Pancreas (tissue), 10 donors: ENCODE data around the gene C3orf20. TPM values are rescaled to one million over a fixed set of nuclear protein-coding genes. Genes with fewer than 3 reads are reported as not detected.

Experiments used
- ATAC-seq, 4 donors: fragments of 200-7000 bp; cut with Tn5 transposase; one replicate each; pipeline versions ENCODE4 v1.8.0 to v1.9.1; 2020; ENCODE audit warnings: mild to moderate bottlenecking in 4 of 4, moderate library complexity in 4 of 4
- DNase-seq, 6 donors: peaks; one replicate each; pipeline ENCODE4 v3.0.0-alpha.2; 2020
- FAIRE-seq: peaks from 2 replicates; lab custom pipeline; 2012; peaks lifted over from hg19 to GRCh38; lab: Jason Lieb, UNC
- H3K27ac ChIP-seq, 4 donors: fragments of 200-600 bp; sonication (generic); 1 replicate in 3 of 4; 2 replicates in 1 of 4; pipeline versions ENCODE4 v1.5.0 to v1.8.0; 2020
- H3K27me3 ChIP-seq, 4 donors: fragments of 200-600 bp; one replicate each; pipeline ENCODE4 v1.8.0; 2021
- H3K36me3 ChIP-seq, 3 donors: fragments of 200-600 bp; sonication (generic) in 1 of 3; one replicate each; pipeline versions ENCODE4 v1.5.0 to v1.8.0; 2020 to 2021
- H3K4me1 ChIP-seq, 3 donors: fragments of 200-600 bp; one replicate each; pipeline ENCODE4 v1.8.0; 2021
- H3K4me3 ChIP-seq, 4 donors: fragments of 200-600 bp; sonication (generic) in 2 of 4; one replicate each; pipeline versions ENCODE4 v1.5.0 to v1.8.0; 2020 to 2021
- H3K9me3 ChIP-seq, 4 donors: fragments of 200-600 bp; one replicate each; pipeline ENCODE4 v1.8.0; 2021
- CTCF ChIP-seq, 4 donors: fragments of 200-600 bp; sonication (generic) in 3 of 4; IDR thresholded peaks; one replicate each; pipeline versions ENCODE4 v1.5.0 to v1.8.0; 2021; ENCODE audit warnings: antibody characterized with exemption in 4 of 4
- WGBS, 2 donors: extraction: QIAGEN DNeasy Blood & Tissue Kit; methylation state at CpG; one replicate each; pipeline ENCODE4 v1.1.7; 2013; 5-methylcytosine and 5-hydroxymethylcytosine counted together
- intact Hi-C, 3 donors: fragments of 100-400 bp; cut with DNase I; formaldehyde crosslinking; loops; one replicate each; pipeline versions ENCODE4 v1.11.1 to v1.14.2; 2022
- polyA plus RNA-seq, 2 donors: library from polyadenylated mRNA; stranded (reverse); fragments of 200-250 nt; gene quantifications; one replicate each; pipeline ENCODE4 v1.2.3, GENCODE V29; 2013
- total RNA-seq, 6 donors: library from RNA; stranded (reverse); fragmentation: NEBNext Ultra II Directional in 4 of 6; extraction: Animal tissue kit (Norgen Biotek cat#: 25700) in 4 of 6; gene quantifications; one replicate each; pipeline versions ENCODE4 v1.2.1 to v1.2.4, GENCODE V29; 2021 to 2023
- donor health status: healthy with polysubstance abuse.
- donor health status: DM: no; HTN: no; CAD: no; lungs with moderate emphysema.
- donor health status: DM: no; HTN: no; CAD: no.
- donor health status: control.
- donor health status: control.
- donor health status: Bipolar disorder and iron deficiency.
- donor health status: DM: yes; HTN: yes; CAD: no.
- donor health status: DM: no; HTN: no; CAD: no.
- donor health status: DM: no; HTN: no; CAD: no.
- donor health status: DM: yes; HTN: yes; CAD: no.

The C3orf20 gene
- total and polyA plus RNA-seq, 8 donors = 0.02 to 0.12 (median 0.06) TPM; not detected in 3

- Histone ChIP-seq H3K27ac (no peak overlapping the region), H3K4me1 (no peaks in the 10 kb centered on the region), H3K36me3 (peaks cover 0 to 11% (median 3%) of the 10 kb centered on the region in 3 donors), H3K27me3 (no peaks in the 10 kb centered on the region), H3K9me3 (no peaks in the 10 kb centered on the region), H3K4me3 (no peak overlapping the region)
- intact Hi-C loops = loop anchor here in 2 of 3 donors (10.0 kb wide), 1 partner anchor 238 kb away; no protein-coding TSS in a partner anchor
- ATAC-seq (no peak), DNase-seq (no peak), FAIRE-seq (no peak)
- TF ChIP-seq CTCF (IDR thresholded peaks at IDR 0.05) = no peak
- 59 to 64% methylated on average over 4 of the region's 4 CpGs for WGBS, 2 donors
These were observed 1.9 kb downstream of the C3orf20 start for GRCh38 chr3:14676881-14677280.

DNA sequence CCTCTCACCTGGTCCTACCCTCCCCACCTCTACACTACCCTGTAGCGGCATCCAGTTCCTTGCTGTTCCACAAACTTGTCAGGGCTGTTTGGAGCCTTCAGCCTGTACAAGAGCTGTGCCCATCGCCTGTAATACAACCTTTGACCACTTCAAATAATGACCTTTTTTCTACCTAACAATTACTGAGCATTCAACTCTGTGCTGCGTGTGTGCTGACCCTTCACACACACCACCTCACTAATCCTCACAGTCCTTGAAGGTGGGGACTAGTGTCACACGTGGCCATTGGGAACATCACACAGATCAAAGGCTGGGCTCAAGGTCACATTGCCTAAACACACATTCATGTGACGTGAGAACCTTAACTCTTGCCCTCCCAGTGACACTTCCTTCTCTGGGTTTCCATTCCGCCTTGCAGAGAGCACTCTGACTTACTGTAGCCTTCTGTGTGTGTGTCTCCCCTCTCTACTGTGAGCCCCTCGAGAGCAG lies 3.1 kb downstream of the C3orf20 start:
- intact Hi-C loops = loop anchor here in 2 of 3 donors (10.0 kb wide), 1 partner anchor 237 kb away; no protein-coding TSS in a partner anchor
- H3K36me3 ChIP-seq = no peaks in the 10 kb centered on the region
- 38 to 40% methylated on average over 7 of the region's 7 CpGs for WGBS, 2 donors
- TF ChIP-seq CTCF (IDR thresholded peaks at IDR 0.05) = no peak
- ATAC-seq = peak; percentile 26 to 72 (median 47)
- no peaks in the 10 kb centered on the region for H3K9me3 ChIP-seq
- no peak overlapping the region for H3K27ac ChIP-seq
- no peaks in the 10 kb centered on the region for H3K27me3 ChIP-seq
- FAIRE-seq = no peak
- no peak overlapping the region for H3K4me3 ChIP-seq
- DNase-seq = peak in 1 of 6 donors; percentile 20
- no peaks in the 10 kb centered on the region for H3K4me1 ChIP-seq

DNA sequence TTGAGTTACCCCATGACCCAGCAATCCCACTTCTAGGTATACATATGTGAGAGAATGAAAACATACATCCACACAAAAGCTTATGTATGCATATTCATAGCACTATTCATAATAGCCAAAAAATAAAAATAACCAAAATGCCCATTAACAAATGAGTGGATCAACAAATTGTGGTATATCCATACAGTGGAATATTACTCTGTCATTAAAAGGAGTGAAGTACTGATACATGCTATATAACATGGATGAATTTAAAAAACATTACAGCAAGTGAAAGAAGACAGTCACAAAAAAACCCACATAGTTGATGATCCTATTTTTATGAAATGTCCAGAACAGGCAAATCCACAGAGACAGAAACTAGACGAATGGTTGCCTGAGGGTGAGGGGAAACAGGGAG lies 5.2 kb downstream of the C3orf20 start:
- Histone ChIP-seq H3K36me3 (no peaks in the 10 kb centered on the region), H3K27me3 (no peaks in the 10 kb centered on the region), H3K4me1 (no peaks in the 10 kb centered on the region), H3K4me3 (no peak overlapping the region), H3K27ac (no peak overlapping the region), H3K9me3 (no peaks in the 10 kb centered on the region)
- FAIRE-seq (no peak), ATAC-seq (no peak), DNase-seq (no peak)
- 96% methylated on average over 1 of the region's 1 CpG for WGBS, 2 donors
- no peak for TF ChIP-seq CTCF (IDR thresholded peaks at IDR 0.05)
- intact Hi-C loops = no loop called here

- intact Hi-C loops = no loop called here
- no peak overlapping the region for H3K27ac ChIP-seq
- FAIRE-seq (no peak), DNase-seq (no peak), ATAC-seq (no peak)
- no peak overlapping the region for H3K4me3 ChIP-seq
- WGBS, 2 donors = 37 to 38% methylated on average over 2 of the region's 2 CpGs
- H3K4me1 ChIP-seq = no peaks in the 10 kb centered on the region
- no peak for TF ChIP-seq CTCF (IDR thresholded peaks at IDR 0.05)
- H3K36me3 ChIP-seq = no peaks in the 10 kb centered on the region
- H3K27me3 ChIP-seq = no peaks in the 10 kb centered on the region
- H3K9me3 ChIP-seq = no peaks in the 10 kb centered on the region
These were observed 5.8 kb downstream of the C3orf20 start for GRCh38 chr3:14680716-14681115.

DNA sequence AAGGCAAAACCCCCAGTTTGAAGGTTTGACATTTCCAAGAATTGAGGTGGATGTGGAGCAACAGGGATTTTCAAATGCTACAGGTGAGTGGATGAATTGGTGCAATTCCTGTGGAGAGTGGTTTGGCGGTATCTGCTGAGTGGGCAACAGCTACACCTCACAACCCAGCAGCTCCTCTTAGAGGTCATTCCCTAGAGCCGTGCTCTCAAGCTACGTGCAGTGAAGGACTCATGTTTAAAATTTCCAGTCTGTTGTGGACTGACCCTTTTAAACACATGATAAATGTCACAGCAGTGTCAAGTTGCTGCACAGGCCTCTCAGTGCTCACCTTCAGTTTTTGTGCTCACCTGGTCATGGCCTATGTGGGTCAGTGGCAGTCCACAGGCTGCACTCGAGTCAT lies 9.5 kb downstream of the C3orf20 start:
- no peak for FAIRE-seq
- no peak for ATAC-seq
- Histone ChIP-seq H3K27ac (no peak overlapping the region), H3K4me1 (no peaks in the 10 kb centered on the region), H3K4me3 (no peak overlapping the region), H3K9me3 (no peaks in the 10 kb centered on the region), H3K36me3 (no peaks in the 10 kb centered on the region), H3K27me3 (no peaks in the 10 kb centered on the region)
- intact Hi-C loops = no loop called here
- no peak for DNase-seq
- 92 to 93% methylated on average over 4 of the region's 4 CpGs for WGBS, 2 donors
- no peak for TF ChIP-seq CTCF (IDR thresholded peaks at IDR 0.05)
